ENCODE data around the gene PLEKHJ1.

DNA sequence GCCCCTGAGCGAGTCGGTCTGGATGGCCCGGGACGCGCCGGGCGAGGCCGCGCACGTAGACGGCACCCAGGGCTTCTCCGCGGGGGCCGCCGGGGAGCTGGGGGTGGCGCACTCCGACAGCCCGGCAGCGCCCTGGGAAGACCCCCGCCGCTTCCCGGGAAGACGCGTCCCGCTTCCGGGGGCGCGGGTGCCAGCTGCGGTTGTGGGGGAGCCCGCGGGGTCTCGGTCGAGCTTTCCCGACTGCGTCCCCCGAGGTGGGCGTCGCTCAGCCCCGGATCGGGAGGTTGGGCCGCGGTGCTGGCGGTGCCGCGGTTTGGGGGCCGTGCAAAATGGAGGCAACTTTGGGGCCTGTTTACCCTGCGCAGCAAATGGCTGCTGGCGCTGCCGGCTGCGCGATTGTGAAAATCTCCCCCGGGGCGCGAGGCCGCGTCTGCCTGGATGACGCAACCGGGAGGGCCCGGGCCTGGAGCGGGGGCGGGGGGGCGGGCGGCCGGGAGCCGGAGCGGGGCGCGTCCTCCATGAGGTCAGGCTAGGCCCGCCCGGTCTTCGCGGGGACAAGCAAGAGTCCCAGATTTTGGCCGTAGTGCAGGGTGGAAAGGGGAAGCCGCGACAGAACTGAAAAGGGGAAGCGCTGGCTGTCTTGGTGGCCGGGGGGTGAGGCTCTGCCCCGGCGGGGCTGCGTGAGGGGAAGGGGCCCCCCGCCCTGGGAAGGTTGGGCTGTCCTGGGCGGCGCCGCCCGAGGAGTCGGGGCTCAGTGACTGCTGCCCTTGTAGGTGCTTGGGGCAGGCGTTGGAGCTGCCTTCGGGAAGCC, 34.5 kb upstream of the PLEKHJ1 start:
- TF ChIP-seq, protein P1, sequence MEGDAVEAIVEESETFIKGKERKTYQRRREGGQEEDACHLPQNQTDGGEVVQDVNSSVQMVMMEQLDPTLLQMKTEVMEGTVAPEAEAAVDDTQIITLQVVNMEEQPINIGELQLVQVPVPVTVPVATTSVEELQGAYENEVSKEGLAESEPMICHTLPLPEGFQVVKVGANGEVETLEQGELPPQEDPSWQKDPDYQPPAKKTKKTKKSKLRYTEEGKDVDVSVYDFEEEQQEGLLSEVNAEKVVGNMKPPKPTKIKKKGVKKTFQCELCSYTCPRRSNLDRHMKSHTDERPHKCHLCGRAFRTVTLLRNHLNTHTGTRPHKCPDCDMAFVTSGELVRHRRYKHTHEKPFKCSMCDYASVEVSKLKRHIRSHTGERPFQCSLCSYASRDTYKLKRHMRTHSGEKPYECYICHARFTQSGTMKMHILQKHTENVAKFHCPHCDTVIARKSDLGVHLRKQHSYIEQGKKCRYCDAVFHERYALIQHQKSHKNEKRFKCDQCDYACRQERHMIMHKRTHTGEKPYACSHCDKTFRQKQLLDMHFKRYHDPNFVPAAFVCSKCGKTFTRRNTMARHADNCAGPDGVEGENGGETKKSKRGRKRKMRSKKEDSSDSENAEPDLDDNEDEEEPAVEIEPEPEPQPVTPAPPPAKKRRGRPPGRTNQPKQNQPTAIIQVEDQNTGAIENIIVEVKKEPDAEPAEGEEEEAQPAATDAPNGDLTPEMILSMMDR (IDR thresholded peaks at IDR 0.05) = no peak
- TF ChIP-seq POLR2AphosphoS5 (IDR thresholded peaks at IDR 0.05) = peak; percentile 83 to 87 (median 87)
- no peak for TF ChIP-seq POLR2A (IDR thresholded peaks at IDR 0.05)
